GM12864 (cell line): Measurements from ENCODE around the gene NOS1AP.

Source experiments
- DNase-seq: peaks from one replicate; pipeline ENCODE4 v3.0.0-alpha.2; 2011; ENCODE audit warnings: low read depth
- H3K4me3 ChIP-seq: 2 replicates; pipeline ENCODE4 v1.5.1; 2011; ENCODE audit warnings: mild to moderate bottlenecking, low read depth, low read length, control low read depth
- CTCF ChIP-seq: IDR thresholded peaks from 2 replicates; pipeline ENCODE4 v1.5.1; 2011; ENCODE audit warnings: low read depth, mild to moderate bottlenecking, moderate library complexity, low read length, control low read depth, inconsistent platforms; ENCODE audit errors: missing control alignments

Gene NOS1AP

GRCh38 chr1:162360237-162360873 lies 290.9 kb downstream of the NOS1AP start:
- no peak for TF ChIP-seq CTCF
- DNase-seq: no peak
- no peak overlapping the region for H3K4me3 ChIP-seq

- DNase-seq: no peak
These were observed 291.4 kb downstream of the NOS1AP start for GRCh38 chr1:162360874-162361260.

GRCh38 chr1:162361349-162361748 lies 291.9 kb downstream of the NOS1AP start:
- DNase-seq: no peak
- H3K4me3 ChIP-seq: no peak overlapping the region
- no peak for TF ChIP-seq CTCF

More at GRCh38 chr1:162360874-162361260, 291.4 kb downstream of the NOS1AP start:
- no peak for TF ChIP-seq CTCF
- H3K4me3 ChIP-seq: no peak overlapping the region

- no peak for DNase-seq
- no peak overlapping the region for H3K4me3 ChIP-seq
- no peak for TF ChIP-seq CTCF
These were observed 294.3 kb downstream of the NOS1AP start for GRCh38 chr1:162363823-162364222.

- TF ChIP-seq CTCF: no peak
- H3K4me3 ChIP-seq: no peak overlapping the region
These were observed 295.0 kb downstream of the NOS1AP start for GRCh38 chr1:162364498-162364897.

GRCh38 chr1:162365284-162366020 lies 296.0 kb downstream of the NOS1AP start:
- no peak for DNase-seq
- H3K4me3 ChIP-seq: no peak overlapping the region
- no peak for TF ChIP-seq CTCF

More at GRCh38 chr1:162364498-162364897, 295.0 kb downstream of the NOS1AP start:
- DNase-seq: no peak
